Liver (tissue), 9 donors: ENCODE data around the gene MYOM1. TPM values are rescaled to one million over a fixed set of nuclear protein-coding genes. Genes with fewer than 3 reads are reported as not detected.

Source experiments
- DNase-seq: peaks from one replicate; pipeline ENCODE4 v3.0.0-alpha.2; 2017; ENCODE audit warnings: low spot score
- H3K27ac ChIP-seq, 2 donors: one replicate each; pipeline ENCODE4 v1.7.0; 2013; ENCODE audit warnings: inconsistent platforms in 2 of 2, low read length in 2 of 2, control low read depth in 1 of 2, low read depth in 1 of 2, mild to moderate bottlenecking in 1 of 2
- H3K27me3 ChIP-seq, 4 donors: one replicate each; pipeline versions ENCODE4 v1.6.1 to v1.7.0; 2013; ENCODE audit warnings: low read length in 3 of 4, inconsistent platforms in 1 of 4, mild to moderate bottlenecking in 1 of 4, moderate library complexity in 1 of 4; ENCODE audit not compliant: control insufficient read depth in 4 of 4, insufficient read depth in 4 of 4
- H3K36me3 ChIP-seq, 4 donors: one replicate each; pipeline versions ENCODE4 v1.6.1 to v1.7.0; 2013; ENCODE audit warnings: low read length in 3 of 4, mild to moderate bottlenecking in 3 of 4, low read depth in 1 of 4, moderate library complexity in 1 of 4; ENCODE audit not compliant: control insufficient read depth in 4 of 4, insufficient read depth in 3 of 4
- H3K4me1 ChIP-seq, 4 donors: one replicate each; pipeline versions ENCODE4 v1.6.1 to v1.7.0; 2013; ENCODE audit warnings: low read length in 3 of 4, mild to moderate bottlenecking in 3 of 4, moderate library complexity in 1 of 4; ENCODE audit not compliant: control insufficient read depth in 4 of 4, insufficient read depth in 4 of 4
- H3K4me3 ChIP-seq, 3 donors: one replicate each; pipeline versions ENCODE4 v1.6.1 to v1.7.0; 2013; ENCODE audit warnings: low read length in 3 of 3, control low read depth in 1 of 3, low read depth in 1 of 3, mild to moderate bottlenecking in 1 of 3
- H3K9ac ChIP-seq, 2 donors: one replicate each; pipeline ENCODE4 v1.7.0; 2013; ENCODE audit warnings: low read length in 2 of 2, mild to moderate bottlenecking in 2 of 2, moderate library complexity in 2 of 2, control low read depth in 1 of 2, low read depth in 1 of 2
- H3K9me3 ChIP-seq, 4 donors: one replicate each; pipeline versions ENCODE4 v1.6.1 to v1.7.0; 2013; ENCODE audit warnings: low read length in 3 of 4; ENCODE audit not compliant: control insufficient read depth in 4 of 4
- ATF3 ChIP-seq: IDR thresholded peaks from 2 replicates; pipeline ENCODE4 v1.6.1; 2016; ENCODE audit warnings: antibody characterized with exemption
- CTCF ChIP-seq: fragments of 150-350 bp; IDR thresholded peaks from 2 replicates; pipeline ENCODE4 v1.5.1; 2017; ENCODE audit warnings: improper control_type of control experiment, low read depth, low read length; ENCODE audit not compliant: missing input control
- EGR1 ChIP-seq, 2 donors: IDR thresholded peaks; 2 replicates each; pipeline ENCODE4 v1.6.1; 2016 to 2018; ENCODE audit warnings: antibody characterized with exemption in 2 of 2, low read depth in 2 of 2
- FOXA1 ChIP-seq: IDR thresholded peaks from 2 replicates; pipeline ENCODE4 v1.6.1; 2016; ENCODE audit warnings: antibody characterized with exemption
- FOXA2 ChIP-seq: IDR thresholded peaks from 2 replicates; pipeline ENCODE4 v1.6.1; 2016; ENCODE audit warnings: antibody characterized with exemption
- GABPA ChIP-seq, 2 donors: IDR thresholded peaks in 1 of 2; conservative IDR thresholded peaks in 1 of 2; 2 replicates each; pipeline ENCODE4 v1.6.1; 2016; ENCODE audit warnings: antibody characterized with exemption in 2 of 2, mild to moderate bottlenecking in 1 of 2, moderate library complexity in 1 of 2
- HNF4A ChIP-seq, 2 donors: conservative IDR thresholded peaks; 2 replicates each; pipeline ENCODE4 v1.6.1; 2016; ENCODE audit warnings: antibody characterized with exemption in 2 of 2, mild to moderate bottlenecking in 2 of 2
- HNF4G ChIP-seq: IDR thresholded peaks from 2 replicates; pipeline ENCODE4 v1.6.1; 2016; ENCODE audit warnings: antibody characterized with exemption
- JUND ChIP-seq, 2 donors: IDR thresholded peaks; 2 replicates each; pipeline ENCODE4 v1.6.1; 2016; ENCODE audit warnings: antibody characterized with exemption in 2 of 2
- MAX ChIP-seq: IDR thresholded peaks from 2 replicates; pipeline ENCODE4 v1.6.1; 2016; ENCODE audit warnings: antibody characterized with exemption
- NR2F2 ChIP-seq: IDR thresholded peaks from 2 replicates; pipeline ENCODE4 v1.6.1; 2016; ENCODE audit warnings: antibody characterized with exemption
- RAD21 ChIP-seq, 2 donors: IDR thresholded peaks; 2 replicates each; pipeline ENCODE4 v1.6.1; 2016; ENCODE audit warnings: antibody characterized with exemption in 2 of 2, mild to moderate bottlenecking in 2 of 2
- REST ChIP-seq: IDR thresholded peaks from 2 replicates; pipeline ENCODE4 v1.6.1; 2016; ENCODE audit warnings: antibody characterized with exemption, mild to moderate bottlenecking
- RXRA ChIP-seq, 2 donors: IDR thresholded peaks; 2 replicates each; pipeline ENCODE4 v1.6.1; 2017 to 2018; ENCODE audit warnings: antibody characterized with exemption in 2 of 2, mild to moderate bottlenecking in 1 of 2
- SP1 ChIP-seq: IDR thresholded peaks from 2 replicates; pipeline ENCODE4 v1.6.1; 2018; ENCODE audit warnings: antibody characterized with exemption, mild to moderate bottlenecking
- TAF1 ChIP-seq: conservative IDR thresholded peaks from 2 replicates; pipeline ENCODE4 v1.6.1; 2016; ENCODE audit warnings: antibody characterized with exemption, mild to moderate bottlenecking
- YY1 ChIP-seq: IDR thresholded peaks from 2 replicates; pipeline ENCODE4 v1.6.1; 2016; ENCODE audit warnings: antibody characterized with exemption, mild to moderate bottlenecking
- ZBTB33 ChIP-seq: IDR thresholded peaks from 2 replicates; pipeline ENCODE4 v1.6.1; 2016; ENCODE audit warnings: antibody characterized with exemption
- WGBS: extraction: QIAGEN DNeasy Blood & Tissue Kit; methylation state at CpG from one replicate; pipeline ENCODE4 v1.1.7; 2013; 5-methylcytosine and 5-hydroxymethylcytosine counted together
- polyA plus RNA-seq, 2 donors: library from polyadenylated mRNA; stranded (reverse) in 1 of 2; unstranded in 1 of 2; fragments of 200-250 nt in 1 of 2; fragments of >200 nt in 1 of 2; fragmentation: Nextera tagmentation in 1 of 2; extraction: Ambion mirVana in 1 of 2; gene quantifications; one replicate each; pipeline versions ENCODE4 v1.2.1 to v1.2.3, GENCODE V29; 2013 to 2015
- total RNA-seq, 2 donors: library from RNA; depleted of rRNA; stranded (reverse); fragments of >200 nt; gene quantifications; one replicate each; pipeline ENCODE4 v1.2.3, GENCODE V29; 2014
- donor health status: healthy.
- donor health status: healthy.
- donor health status: healthy.
- donor health status: healthy.
- donor health status: healthy.

The MYOM1 gene
- total and polyA plus RNA-seq, 4 donors = 10.1 to 48.4 (median 21.3) TPM

GRCh38 chr18:3257627-3258120, 37.9 kb upstream of the MYOM1 start (continued):
- no peak for TF ChIP-seq MAX
- TF ChIP-seq ATF3 = no peak
- TF ChIP-seq GABPA (IDR thresholded peaks at IDR 0.05 in 1 of 2, conservative IDR thresholded peaks at IDR 0.05 in 1 of 2) = no peak
- TF ChIP-seq NR2F2 = no peak
- no peak for TF ChIP-seq RXRA (IDR thresholded peaks at IDR 0.05)

GRCh38 chr18:3256693-3257626, 37.2 kb upstream of the MYOM1 start:
- Histone ChIP-seq H3K9ac (peak overlapping the region; percentile 44 to 76), H3K27me3 (no peaks in the 10 kb centered on the region), H3K4me3 (no peak overlapping the region), H3K27ac (peak overlapping the region; percentile 90 to 95), H3K36me3 (peaks cover 6 to 40% (median 28%) of the 10 kb centered on the region in 4 donors), H3K9me3 (no peaks in the 10 kb centered on the region), H3K4me1 (peaks cover 7 to 50% (median 25%) of the 10 kb centered on the region in 4 donors)
- no peak for DNase-seq
- 23% methylated on average over 5 of the region's 5 CpGs for WGBS
- peak; percentile 56 for TF ChIP-seq MAX
- peak in 1 of 2 donors; percentile 67 for TF ChIP-seq RXRA (IDR thresholded peaks at IDR 0.05)
- TF ChIP-seq REST = no peak
- no peak for TF ChIP-seq NR2F2
- TF ChIP-seq YY1 = peak; percentile 85
- TF ChIP-seq SP1 = peak; percentile 47
- peak; percentile 12 to 60 for TF ChIP-seq HNF4A (conservative IDR thresholded peaks at IDR 0.05)
- no peak for TF ChIP-seq GABPA (IDR thresholded peaks at IDR 0.05 in 1 of 2, conservative IDR thresholded peaks at IDR 0.05 in 1 of 2)
- no peak for TF ChIP-seq FOXA2
- no peak for TF ChIP-seq EGR1 (IDR thresholded peaks at IDR 0.05; ENCODE audit: low read depth in 2 of 2)
- peak in 1 of 2 donors; percentile 6 for TF ChIP-seq RAD21 (IDR thresholded peaks at IDR 0.05)
- TF ChIP-seq JUND (IDR thresholded peaks at IDR 0.05) = peak; percentile 80 to 91
- TF ChIP-seq CTCF = no peak
- TF ChIP-seq ATF3 = no peak
- no peak for TF ChIP-seq TAF1
- TF ChIP-seq HNF4G = no peak
- TF ChIP-seq ZBTB33 = peak; percentile 40
- TF ChIP-seq FOXA1 = no peak
